Osteoblast (primary cell): ENCODE data around the gene ARHGEF28. TPM values are rescaled to one million over a fixed set of nuclear protein-coding genes. Genes with fewer than 3 reads are reported as not detected.

Source experiments
- DNase-seq: peaks from one replicate; pipeline ENCODE4 v3.0.0; 2011; ENCODE audit warnings: low spot score, mixed read lengths; ENCODE audit not compliant: insufficient read length; ENCODE audit errors: missing footprints
- H2AFZ ChIP-seq: 2 replicates; pipeline ENCODE4 v1.6.0; 2011; ENCODE audit warnings: mild to moderate bottlenecking, low read length
- H3K27ac ChIP-seq: 2 replicates; pipeline ENCODE4 v1.5.1; 2011; ENCODE audit warnings: mild to moderate bottlenecking, low read depth, low read length, moderate library complexity
- H3K27me3 ChIP-seq: 2 replicates; pipeline ENCODE4 v1.6.0; 2012; ENCODE audit warnings: mild to moderate bottlenecking, control low read depth, inconsistent platforms, low read length, moderate library complexity; ENCODE audit not compliant: insufficient read depth
- H3K36me3 ChIP-seq: 2 replicates; pipeline ENCODE4 v1.5.1; 2011; ENCODE audit warnings: mild to moderate bottlenecking, low read length, control low read depth, moderate library complexity; ENCODE audit not compliant: insufficient read depth
- H3K4me1 ChIP-seq: 2 replicates; pipeline ENCODE4 v1.5.1; 2011; ENCODE audit warnings: mild to moderate bottlenecking, low read length, control low read depth, moderate library complexity; ENCODE audit not compliant: insufficient read depth
- H3K4me2 ChIP-seq: 2 replicates; pipeline ENCODE4 v1.6.0; 2011; ENCODE audit warnings: mild to moderate bottlenecking, low read length; ENCODE audit not compliant: insufficient read depth
- H3K4me3 ChIP-seq: fragments of 200-600 bp; sonication (generic); 3 replicates; pipeline ENCODE4 v1.5.1; 2012; ENCODE audit warnings: mild to moderate bottlenecking, low read length, inconsistent platforms; ENCODE audit not compliant: insufficient read depth
- H3K79me2 ChIP-seq: 2 replicates; pipeline ENCODE4 v1.6.0; 2012; ENCODE audit warnings: mild to moderate bottlenecking, low read length, control low read depth, inconsistent platforms; ENCODE audit not compliant: insufficient read depth
- H3K9me3 ChIP-seq: 2 replicates; pipeline ENCODE4 v1.5.1; 2011; ENCODE audit warnings: low read depth, low read length, control low read depth
- H4K20me1 ChIP-seq: 2 replicates; pipeline ENCODE4 v1.6.0; 2012; ENCODE audit warnings: mild to moderate bottlenecking, low read length, control low read depth; ENCODE audit not compliant: insufficient read depth
- total RNA-seq: library from RNA; depleted of rRNA; stranded (reverse); fragments of >200 nt; gene quantifications from 2 replicates; pipeline ENCODE4 v1.2.3, GENCODE V29; 2012
- TF ChIP-seq, protein P1 (sequence below): IDR thresholded peaks from 2 replicates; pipeline ENCODE4 v1.5.1; 2011; ENCODE audit warnings: mild to moderate bottlenecking, low read depth, low read length, moderate library complexity; ENCODE audit errors: extremely low read depth

The ARHGEF28 gene
- total RNA-seq, 1 donor, result 64.4 TPM

DNA sequence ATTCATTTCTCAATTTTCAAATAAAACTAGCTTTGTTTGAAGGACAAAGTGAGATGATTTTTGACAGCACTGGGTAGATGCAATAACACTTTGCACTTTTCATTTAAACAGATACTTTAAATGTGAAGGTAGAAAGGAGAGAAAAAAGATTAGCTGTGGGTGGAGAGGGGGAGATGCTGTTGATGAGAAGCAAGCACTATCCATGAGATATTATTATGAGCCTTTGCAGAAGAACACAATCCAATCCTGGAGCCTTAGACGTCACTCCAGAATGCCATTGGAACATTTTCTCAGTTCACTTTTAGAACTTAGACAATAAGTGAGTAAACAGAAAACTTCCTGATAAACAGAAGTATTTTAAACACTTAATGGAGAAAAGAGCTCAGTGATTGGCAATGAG lies 351.1 kb downstream of the ARHGEF28 start:
- no peak overlapping the region for H3K27ac ChIP-seq
- no peaks in the 10 kb centered on the region for H4K20me1 ChIP-seq
- no peak overlapping the region for H2AFZ ChIP-seq
- no peak for DNase-seq
- no peaks in the 10 kb centered on the region for H3K9me3 ChIP-seq
- no peaks in the 10 kb centered on the region for H3K79me2 ChIP-seq
- TF ChIP-seq, protein P1, sequence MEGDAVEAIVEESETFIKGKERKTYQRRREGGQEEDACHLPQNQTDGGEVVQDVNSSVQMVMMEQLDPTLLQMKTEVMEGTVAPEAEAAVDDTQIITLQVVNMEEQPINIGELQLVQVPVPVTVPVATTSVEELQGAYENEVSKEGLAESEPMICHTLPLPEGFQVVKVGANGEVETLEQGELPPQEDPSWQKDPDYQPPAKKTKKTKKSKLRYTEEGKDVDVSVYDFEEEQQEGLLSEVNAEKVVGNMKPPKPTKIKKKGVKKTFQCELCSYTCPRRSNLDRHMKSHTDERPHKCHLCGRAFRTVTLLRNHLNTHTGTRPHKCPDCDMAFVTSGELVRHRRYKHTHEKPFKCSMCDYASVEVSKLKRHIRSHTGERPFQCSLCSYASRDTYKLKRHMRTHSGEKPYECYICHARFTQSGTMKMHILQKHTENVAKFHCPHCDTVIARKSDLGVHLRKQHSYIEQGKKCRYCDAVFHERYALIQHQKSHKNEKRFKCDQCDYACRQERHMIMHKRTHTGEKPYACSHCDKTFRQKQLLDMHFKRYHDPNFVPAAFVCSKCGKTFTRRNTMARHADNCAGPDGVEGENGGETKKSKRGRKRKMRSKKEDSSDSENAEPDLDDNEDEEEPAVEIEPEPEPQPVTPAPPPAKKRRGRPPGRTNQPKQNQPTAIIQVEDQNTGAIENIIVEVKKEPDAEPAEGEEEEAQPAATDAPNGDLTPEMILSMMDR, result no peak
- H3K4me1 ChIP-seq, result no peaks in the 10 kb centered on the region
- no peak overlapping the region for H3K4me2 ChIP-seq
- peaks cover 7% of the 10 kb centered on the region for H3K27me3 ChIP-seq
- no peaks in the 10 kb centered on the region for H3K36me3 ChIP-seq
- H3K4me3 ChIP-seq, result no peak overlapping the region

DNA sequence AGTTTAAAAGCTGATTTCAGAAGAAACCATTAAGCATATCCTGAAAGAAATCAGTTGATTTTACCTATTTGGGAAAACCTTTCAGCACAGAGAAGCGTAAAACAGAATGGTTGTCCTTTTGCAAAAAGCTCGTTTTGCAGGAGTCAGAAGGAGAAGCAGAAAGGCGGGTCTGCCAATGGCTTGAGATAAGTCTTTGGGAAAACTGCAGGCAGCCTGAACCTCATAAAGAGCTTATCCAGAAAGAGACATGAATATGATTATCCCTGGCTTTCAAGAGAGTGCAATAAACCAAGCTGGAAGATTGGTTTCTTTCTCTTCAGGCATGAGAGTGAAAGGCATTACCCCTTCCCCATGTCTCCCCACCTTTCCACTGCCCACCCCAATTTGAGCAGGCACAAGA lies 353.3 kb downstream of the ARHGEF28 start:
- Histone ChIP-seq H2AFZ (no peak overlapping the region), H4K20me1 (no peaks in the 10 kb centered on the region), H3K4me2 (no peak overlapping the region), H3K27ac (no peak overlapping the region), H3K79me2 (no peaks in the 10 kb centered on the region), H3K4me1 (no peaks in the 10 kb centered on the region), H3K9me3 (no peaks in the 10 kb centered on the region), H3K36me3 (no peaks in the 10 kb centered on the region), H3K27me3 (peaks cover 7% of the 10 kb centered on the region), H3K4me3 (no peak overlapping the region)
- TF ChIP-seq, protein P1, result no peak
- no peak for DNase-seq

DNA sequence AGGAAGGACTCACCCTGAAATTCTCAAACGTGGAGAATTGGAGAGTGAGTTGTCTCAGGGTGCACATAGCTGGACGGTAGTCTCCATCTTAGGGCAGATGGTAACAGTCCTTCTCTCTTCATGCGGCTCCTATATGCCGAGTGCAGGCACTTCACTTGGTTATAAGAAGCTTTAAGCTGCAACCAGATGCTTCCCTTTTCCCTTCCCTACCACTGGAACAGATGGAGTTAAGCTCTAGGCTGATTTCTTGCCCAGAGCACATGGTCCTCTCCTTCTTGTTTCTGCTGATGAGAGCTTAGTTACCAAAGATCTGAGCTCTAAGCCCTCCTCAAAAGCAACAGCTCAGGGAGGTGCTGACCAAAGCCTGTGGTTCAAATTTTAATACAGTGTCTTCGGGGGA lies 355.7 kb downstream of the ARHGEF28 start:
- no peak overlapping the region for H3K4me3 ChIP-seq
- H3K4me1 ChIP-seq, result no peaks in the 10 kb centered on the region
- no peaks in the 10 kb centered on the region for H3K79me2 ChIP-seq
- TF ChIP-seq, protein P1, result no peak
- H3K27ac ChIP-seq, result no peak overlapping the region
- no peaks in the 10 kb centered on the region for H3K9me3 ChIP-seq
- no peak overlapping the region for H2AFZ ChIP-seq
- no peaks in the 10 kb centered on the region for H4K20me1 ChIP-seq
- peak; percentile 66 for DNase-seq
- H3K36me3 ChIP-seq, result no peaks in the 10 kb centered on the region
- no peak overlapping the region for H3K4me2 ChIP-seq
- peaks cover 7% of the 10 kb centered on the region for H3K27me3 ChIP-seq

DNA sequence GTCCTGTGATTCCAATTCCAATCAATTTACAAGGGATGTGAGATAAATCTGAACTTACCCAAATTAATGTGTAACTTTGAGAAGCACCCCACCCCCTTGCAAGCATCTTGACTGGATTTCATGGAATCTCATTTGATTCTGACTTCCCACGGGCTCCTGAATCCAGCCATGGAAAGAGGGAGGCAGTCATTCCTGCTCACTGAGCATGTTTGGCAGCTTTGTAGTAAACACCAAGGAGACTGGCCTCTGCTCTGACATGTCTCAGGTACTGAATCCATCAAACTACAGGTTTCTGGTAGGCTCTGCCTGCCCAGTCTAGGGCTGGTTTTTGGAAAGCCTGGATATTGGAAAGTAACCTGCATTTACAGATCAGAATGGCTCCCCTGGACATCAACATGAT lies 357.6 kb downstream of the ARHGEF28 start:
- TF ChIP-seq, protein P1, result no peak
- H3K36me3 ChIP-seq, result no peaks in the 10 kb centered on the region
- peaks cover 3% of the 10 kb centered on the region for H3K27me3 ChIP-seq
- H4K20me1 ChIP-seq, result no peaks in the 10 kb centered on the region
- H3K4me3 ChIP-seq, result no peak overlapping the region
- H3K79me2 ChIP-seq, result no peaks in the 10 kb centered on the region
- H3K9me3 ChIP-seq, result no peaks in the 10 kb centered on the region
- H3K4me1 ChIP-seq, result no peaks in the 10 kb centered on the region
- H3K4me2 ChIP-seq, result no peak overlapping the region
- no peak for DNase-seq
- no peak overlapping the region for H2AFZ ChIP-seq
- H3K27ac ChIP-seq, result no peak overlapping the region
